HG03066 (cell line): ENCODE data around the gene MRPL20.

Experiments used
- ATAC-seq: cut with Tn5 transposase; IDR thresholded peaks from one replicate; pipeline ENCODE4 v1.9.1; 2021; ENCODE audit warnings: low read depth; ENCODE audit not compliant: unreplicated experiment

MRPL20 gene

DNA sequence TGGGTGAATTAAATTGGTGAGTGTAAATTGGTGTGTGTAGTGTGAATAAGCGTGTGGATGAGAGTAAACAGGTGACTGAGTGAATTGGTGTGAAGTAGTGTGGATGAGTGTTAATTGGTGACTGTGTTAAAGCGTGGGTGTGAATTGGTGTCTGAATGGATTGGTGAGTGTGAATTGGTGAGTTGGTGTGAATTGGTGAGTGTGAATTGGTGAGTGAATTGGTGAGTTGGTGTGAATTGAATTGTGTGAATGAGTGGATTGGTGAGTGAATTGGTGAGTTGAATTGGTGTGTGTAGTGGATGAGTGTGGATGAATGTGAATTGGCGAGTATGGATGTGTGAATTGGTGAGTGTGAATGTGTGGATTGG, 40.4 kb downstream of the MRPL20 start:
- ATAC-seq: no peak

DNA sequence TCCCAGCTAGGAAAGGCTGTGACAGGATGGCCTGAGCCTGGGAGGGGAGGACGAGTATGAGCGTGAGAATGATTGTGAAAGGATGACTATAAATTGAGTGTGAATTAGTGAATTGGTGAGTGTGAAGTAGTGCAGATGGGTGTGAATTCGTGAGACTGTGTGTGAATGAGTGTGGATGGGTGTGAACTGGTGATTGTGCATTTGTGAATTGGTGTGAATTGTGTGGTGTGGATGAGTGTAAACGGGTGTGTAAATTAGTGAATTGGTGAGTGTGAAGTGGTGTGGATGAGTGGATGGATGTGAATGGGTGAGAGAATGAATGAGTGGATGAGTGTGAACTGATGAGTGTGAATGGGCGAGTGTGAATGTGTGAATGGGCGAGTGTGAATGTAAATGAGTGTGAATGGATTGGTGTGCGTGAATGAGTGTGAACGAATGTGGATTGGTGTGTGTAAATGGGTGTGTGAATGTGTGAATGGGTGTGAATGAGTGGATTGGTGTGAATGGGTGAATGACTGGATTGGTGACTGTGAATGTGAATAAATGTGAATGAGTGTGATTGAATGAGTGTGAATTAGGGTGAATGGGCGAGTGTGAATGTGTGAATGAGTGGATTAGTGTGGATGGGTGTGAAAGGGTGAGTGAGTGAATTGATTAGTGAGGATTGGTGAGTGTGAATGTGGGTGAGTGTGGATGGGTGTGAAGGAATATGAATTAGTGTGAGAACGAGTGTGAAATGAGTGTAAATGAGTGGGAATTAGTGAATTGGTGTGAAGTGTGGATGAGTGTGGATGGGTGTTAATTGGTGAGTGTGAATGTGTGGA, 41.0 kb downstream of the MRPL20 start:
- ATAC-seq: no peak

DNA sequence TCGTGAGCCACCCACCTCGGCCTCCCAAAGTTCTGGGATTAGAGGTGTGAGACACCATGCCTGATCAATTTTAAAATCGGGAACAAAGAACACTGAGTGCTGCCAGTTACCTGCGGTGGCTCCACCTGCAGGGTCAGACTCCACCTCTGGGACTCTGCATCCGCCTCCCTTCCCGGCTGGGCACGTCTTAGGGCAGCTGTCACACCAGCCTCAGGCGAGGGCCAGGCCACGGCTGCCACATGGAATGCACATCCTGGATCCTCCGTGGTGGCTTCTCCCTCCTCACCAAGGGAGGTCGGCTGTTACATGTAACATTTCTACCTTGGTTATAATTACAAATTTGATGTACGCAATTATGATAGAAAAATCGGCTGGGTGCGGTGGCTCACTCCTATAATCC, 42.8 kb downstream of the MRPL20 start:
- no peak for ATAC-seq

DNA sequence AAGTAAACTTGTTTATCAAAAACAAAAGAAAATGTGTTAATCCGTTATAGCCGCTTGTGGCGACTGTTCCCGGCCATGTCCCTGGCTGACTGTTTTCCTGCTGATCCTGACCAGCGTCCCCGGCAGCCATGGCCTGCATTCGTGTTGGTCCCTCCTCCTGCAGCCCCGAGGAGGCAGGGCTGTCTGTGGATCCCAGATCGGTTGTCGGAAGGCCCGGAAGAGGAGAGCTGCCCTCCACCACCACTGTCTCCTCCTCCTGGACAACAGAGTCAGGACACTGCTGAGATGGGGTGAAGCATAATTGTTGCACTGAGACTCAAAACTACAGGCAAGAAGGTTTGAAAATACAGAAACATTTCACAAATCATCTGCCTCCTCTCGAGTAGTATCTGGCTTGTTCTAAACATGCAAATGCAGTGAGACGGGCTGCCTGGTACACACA, 45.1 kb downstream of the MRPL20 start:
- no peak for ATAC-seq

DNA sequence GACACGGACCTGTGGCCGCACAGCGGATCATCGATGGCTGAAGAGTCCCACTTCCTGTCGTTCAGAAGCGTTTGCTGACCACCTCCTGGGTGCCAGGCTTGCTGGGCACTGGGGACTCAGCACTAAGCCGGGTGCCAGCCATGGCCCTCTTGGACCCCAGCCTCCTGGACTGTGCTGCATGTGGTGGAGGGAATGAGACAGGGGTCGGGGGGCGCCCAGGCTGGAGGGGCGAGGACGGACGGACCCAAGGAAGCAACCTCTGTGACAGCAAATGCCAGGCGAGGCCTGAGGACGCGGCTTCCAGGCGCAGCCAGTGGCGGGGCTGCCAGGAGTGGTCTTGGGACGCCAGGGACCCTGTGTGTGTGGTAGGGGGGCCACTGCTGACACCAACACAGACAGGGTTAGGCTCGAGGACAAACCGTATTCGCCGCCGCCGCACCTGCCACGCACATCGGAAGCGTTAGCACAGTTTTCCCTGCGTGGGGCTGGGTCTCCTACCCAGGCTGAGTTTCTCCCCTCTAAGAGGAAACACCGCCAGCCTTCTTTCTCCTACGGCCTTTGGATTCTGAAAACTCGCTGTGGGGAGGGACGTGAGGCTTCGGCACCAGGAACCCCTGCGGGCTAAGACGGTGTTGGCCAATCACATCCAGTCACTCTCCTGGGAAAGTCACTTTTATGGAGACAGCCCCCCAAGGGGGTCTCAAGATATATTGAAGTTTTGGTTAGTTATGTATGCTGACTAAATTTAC, 45.7 kb downstream of the MRPL20 start:
- ATAC-seq: no peak

DNA sequence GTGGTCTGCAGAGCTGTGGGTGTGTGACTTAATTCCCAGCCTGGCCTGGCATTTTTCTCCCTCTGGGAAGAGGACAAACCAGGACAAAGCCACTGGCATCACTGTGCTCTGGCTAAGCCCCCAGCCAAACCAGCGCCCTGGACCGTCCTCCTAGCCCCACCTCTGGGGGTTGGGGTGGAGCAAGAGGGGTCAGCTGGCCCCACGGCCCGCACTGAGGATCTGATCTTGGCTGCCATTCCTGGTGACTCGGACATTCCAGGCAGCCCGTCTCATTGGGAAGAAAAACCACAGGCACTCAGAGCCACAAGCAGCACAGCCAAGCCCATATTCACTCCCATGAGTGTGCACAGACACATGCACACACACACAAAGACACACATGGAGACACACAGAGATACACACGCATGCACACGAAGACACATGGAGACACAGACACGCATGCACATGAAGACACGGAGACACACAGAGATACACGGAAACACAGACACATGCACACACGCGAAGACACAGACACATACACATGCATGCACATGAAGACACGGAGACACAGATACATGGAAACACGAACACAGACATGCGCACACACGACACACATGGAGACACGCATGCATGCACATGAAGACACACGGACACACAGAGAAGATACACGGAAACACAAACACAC, 46.5 kb downstream of the MRPL20 start:
- ATAC-seq: no peak

DNA sequence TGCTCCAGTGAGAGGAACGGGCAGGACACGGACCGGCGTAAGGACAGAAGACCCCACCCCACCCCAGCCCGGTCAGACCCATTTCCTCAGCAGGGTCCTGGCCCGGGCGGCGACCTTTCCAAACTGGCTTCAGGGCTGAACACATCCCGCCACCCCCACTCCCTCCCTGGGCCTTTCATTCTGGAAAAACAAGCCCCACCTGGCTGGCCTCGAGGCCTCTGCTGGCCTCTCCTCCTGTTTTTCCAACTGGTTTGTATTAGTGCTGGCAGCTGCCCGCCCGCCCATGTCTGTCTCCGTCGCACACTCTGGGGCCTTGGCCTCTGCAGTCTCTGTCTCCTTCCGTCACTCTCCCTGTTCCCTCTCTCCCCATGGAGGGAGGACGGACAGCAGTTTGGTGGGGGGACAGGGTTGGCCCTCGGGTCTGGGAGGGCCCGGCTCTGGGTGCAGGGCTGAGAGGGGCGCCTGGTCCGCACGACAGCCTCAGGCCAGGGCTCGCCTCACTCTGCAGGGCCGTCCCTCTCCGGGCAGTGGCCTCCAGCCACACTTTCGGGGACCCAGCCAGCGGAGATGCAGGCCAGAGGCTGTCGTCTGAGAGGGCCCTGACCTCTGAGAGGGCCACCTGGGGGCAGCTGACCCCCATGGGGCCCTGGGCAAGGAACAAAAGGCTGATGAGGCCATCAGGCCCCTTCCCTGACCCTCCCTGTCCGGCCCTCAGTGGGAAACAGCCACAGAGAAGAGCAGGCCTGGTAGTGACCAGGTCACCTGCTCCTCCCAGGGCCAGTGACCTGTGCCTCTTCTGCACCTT, 47.2 kb downstream of the MRPL20 start:
- ATAC-seq: no peak

DNA sequence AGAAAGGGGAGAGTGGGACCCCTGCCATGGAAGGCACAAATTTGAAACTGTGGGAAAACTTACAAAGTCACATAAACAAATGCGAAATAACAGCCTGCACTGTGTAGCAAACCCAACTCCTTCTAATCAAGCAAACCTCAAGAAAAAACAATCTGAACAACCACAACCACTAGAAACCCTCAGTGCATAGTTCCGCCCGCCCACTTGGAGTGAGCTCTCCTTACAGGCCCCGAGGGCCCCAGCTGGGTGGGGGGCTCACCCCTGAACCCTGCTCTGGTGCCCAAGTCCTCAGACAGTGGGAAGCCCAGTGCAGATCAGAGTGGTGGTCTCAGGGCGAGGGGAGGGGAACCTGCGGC, 47.8 kb downstream of the MRPL20 start:
- no peak for ATAC-seq

DNA sequence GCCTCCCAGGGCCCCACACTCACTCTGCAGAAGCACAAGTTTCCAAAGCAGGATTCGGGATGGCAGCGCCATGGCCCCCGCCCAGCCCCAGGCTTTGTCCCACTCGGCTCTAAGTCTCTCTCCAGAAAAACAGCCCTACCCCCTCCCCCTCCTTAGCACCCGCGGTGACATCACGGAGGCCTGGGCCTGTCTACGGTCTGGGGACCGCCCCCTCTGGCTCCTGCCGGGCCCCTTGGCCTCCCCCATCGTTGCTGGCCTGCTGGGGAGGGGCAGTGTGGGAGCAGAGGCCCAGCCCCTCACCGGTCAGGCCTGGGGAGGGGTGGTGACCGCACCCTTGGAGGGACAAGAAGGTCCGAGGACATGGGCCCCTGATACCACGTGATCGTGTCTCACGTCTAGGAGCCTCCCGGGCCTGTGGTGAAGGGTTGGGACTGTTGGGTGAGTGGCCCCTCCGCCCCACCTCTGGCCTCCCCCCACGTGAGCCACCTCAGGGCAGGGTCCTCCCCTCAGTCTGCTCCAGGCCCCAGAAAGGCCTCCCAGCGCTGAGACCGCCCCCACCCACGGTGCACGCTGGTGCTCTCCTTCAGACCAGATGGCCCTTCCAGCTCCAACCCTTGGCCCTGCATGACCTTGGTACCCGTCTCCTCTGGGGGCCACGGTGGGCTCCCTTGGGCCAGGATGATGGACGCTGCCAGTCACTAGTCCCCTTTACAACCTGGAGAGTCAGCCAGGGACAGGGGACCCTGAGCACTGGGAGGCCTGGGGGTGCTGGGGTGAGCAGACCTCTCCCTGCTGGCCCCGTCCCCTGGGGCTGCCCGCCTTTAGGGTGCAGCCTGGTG, 48.4 kb downstream of the MRPL20 start, which contains the start of gene MXRA8:
TSS of gene MXRA8 (minus strand) at position 123 of the 839 bp plus-strand sequence. CDS start at position 72, 51 bp downstream.
- ATAC-seq: no peak

DNA sequence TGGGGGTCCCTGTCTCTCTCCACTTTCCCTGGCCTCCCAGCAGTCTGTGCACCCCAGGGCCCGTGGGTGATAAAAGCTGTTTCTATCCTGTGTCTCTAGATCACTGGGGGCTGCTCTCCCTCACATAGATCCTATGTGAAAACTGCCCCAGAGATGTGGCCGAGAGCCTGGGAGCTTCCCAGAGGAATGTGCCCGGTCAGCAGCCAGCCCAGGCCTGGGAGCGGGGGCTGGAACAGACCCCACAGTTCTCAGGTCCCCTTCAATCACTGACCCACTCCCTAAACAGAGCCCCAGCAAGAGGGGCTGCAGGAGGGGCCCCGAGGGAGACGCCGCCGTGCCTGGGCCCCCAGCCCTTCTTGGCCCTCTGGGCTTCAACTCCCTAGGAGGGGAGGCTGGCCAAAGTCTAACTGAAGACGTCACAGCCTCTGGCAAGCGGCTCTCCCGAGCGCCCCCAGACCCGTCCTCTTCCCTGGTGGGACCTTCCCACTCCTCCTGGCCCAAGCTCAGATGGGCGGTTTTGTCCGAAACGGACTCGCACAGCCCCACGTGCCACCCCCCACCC, 49.1 kb downstream of the MRPL20 start:
- ATAC-seq: no peak

DNA sequence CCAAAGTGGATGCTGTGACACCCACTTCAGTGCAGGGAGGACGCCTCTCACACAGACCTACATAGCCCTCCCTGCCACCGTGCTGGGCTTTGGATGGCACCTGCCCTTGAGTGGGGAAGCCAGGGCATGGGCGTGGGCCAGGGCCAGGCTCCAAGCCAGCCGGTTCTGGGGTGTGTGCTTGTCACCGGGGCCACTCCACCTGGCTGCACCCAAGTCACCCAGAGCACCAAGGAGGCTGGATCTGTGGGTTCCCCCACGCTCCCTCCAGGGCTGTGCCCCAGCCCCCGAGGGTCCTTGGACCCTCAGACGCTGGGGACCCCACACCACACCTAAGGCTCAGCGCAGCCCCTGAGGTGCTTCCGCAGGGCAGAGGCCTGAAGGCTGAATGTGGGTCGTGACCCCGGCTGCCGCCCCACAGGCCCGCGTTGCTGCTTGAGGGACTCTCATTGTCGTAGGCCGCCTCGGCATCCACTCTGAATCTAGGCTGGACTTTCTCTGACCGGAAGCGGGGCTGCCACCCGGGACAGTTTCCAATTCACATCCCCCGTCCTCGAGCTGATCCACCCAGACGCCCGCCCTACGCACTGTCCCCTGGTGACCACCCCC, 50.2 kb downstream of the MRPL20 start:
- no peak for ATAC-seq

DNA sequence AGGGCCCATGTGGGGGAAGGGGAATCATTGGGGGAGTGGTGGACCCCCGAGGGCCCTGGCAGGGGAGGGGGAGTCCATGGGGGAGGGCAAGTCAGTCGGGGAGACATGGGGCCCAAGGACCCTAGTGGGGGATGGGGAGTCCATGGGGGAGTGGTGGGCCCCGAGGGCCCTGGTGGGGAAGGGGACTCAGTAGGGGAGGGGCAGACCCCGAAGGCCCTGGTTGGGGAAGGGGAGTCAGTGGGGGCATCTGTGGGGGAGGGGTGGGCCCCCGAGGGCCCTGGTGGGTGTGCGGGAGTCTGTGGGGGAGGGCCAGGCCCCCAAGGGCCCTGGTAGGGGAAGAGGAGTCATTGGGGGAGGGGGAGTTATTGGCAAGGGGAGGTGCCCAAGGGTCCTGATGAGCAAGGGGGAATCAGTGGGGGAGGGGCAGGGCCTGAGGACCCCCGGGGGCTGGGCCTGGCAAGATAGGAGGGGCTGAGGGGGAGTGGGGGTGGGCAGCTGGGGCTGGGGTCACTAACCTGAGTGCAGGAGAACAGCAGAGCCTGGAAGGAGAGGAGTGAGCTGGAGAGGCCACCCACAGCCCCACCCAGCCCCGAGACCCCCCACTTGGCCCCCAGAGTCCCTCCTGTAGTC, 50.8 kb downstream of the MRPL20 start:
- no peak for ATAC-seq

DNA sequence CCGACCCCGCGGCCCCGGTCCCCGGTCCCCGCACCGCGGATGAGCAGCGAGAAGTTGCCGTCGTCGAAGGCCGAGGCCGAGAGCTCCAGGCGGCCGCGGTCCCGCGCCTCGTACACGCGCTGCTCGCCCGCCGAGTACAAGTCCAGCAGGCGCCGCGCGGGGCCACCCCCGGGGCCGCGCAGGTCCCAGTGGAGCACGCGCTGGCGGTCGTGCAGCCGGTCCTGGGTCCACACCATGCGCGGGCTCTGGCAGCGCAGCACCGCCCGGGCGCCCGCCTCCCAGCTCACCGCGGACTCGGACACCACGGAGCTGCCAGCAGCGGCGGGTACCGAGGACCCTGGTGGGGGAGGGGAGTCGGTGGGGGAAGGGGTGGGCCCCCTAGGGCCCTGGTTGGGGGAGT, 51.7 kb downstream of the MRPL20 start:
- no peak for ATAC-seq

DNA sequence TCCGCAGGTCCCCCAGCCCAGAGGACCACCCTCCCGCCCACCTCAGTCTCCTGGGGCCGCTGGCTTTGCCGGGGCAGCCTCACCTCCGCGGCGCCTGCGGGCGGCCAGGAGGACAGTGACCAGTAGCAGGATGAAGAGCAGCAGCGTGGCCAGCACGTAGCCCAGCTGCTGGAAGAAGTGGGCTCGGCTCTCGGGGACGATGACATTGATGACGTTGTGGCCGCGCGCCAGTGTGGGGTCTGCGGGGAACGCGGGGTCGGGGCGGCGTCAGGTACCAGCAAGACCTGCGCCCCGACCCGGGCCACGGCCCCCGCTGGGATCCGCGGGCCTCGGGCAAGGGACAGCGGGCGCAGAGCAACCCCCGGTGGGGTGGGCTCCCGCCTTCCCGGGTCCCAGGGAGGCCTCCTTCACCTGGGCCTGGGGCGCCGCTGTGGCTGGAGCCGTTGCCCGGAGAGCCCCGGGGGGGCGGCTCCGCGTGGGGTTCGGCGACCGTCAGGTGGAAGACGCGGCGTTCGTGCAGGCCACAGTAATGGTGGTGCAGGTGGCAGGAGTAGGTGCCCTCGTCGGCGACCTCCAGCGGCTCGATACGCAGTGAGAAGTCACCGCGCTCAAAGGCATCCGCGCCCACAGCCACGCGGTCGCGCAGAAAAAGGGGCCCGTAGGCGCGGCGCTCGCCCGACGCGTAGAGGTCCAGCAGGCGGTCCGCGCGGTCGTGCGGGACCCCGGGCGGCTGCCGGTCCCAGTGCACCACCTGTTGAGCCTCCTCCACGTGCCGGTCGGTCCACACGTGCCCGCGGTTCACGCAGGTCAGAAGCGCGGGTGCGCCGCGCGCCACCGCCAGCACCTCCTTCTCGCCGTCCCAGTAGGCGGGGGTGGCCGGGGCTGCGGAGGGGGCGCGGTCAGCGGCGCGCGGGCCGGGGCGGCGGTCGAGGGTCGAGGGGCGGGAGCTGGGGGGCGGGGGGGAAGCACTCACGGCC, 52.5 kb downstream of the MRPL20 start:
- no peak for ATAC-seq

DNA sequence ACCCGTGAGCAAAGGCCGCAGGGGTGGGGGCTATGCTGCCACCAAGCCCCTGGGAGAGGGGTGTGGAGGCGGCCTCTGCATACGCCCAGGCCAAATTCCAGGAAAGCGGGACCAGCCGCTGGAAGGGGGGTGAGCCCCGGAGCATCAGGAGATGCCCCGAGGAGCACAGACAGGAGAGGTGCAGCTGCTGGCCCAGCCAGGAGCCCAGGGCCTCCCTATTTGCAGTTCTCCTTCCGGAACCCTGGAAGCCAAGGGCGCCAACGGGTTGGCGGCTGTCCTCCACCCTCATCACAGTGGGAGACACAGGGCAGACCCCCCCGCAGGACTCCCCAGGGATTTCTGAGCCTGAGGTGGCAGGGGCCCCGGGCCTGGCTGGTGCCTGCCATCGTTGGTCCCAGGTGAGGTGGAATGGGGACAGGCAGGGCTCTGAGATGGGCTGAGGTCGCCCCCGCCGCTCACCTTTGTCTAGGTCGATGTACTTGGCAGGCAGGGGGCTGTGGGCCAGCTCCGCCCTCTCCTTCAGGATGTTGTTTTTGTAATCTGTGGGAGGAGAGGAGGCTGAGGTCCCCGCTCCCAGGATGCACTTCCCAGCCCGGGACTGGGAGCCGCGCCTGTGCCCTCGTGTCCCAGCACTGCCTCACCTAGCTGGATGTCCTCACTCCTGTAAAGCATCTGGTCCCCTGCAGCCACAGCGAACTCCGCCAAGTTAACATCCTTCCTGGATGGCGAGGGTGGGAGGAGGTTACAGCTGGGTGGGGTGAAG, 53.5 kb downstream of the MRPL20 start:
- no peak for ATAC-seq

DNA sequence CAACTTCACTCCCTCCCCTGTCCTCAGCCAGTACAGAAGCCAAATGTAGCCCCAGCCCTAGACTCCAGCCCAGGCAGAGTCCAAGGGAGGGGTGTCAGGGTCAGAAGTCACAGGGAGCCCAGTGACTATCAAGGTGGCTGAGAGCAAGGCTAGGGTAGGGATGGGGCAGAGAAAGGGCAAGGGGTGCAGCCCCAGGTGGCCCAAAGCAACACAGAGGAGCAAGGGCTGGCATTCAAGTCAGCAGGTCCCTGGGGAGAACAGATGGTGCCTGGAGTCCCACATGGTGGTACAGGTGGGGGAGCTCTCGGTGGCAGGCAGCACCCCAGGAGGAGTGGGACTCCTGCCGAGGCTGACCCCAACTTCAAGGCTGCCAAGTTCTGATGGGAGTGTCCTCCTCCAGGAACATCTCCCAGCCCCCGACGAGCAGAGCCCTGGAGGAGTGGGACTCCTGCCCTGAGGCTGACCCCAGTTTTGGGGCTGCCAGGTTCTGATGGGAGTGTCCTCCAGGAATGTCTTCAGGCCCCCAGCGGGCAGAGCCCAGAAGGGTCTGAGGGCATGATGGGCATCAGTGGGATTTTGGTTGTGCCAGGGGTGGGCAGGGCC, 54.2 kb downstream of the MRPL20 start:
- ATAC-seq: no peak
